ENCODE measurements around the gene ERCC1.

ERCC1 gene

GRCh38 chr19:45404557-45405434, 18.9 kb downstream of the ERCC1 start, which contains the start of gene PPP1R13L:
Gene PPP1R13L (minus strand): TSS chr19:45405069. CDS start chr19:45398318, 6,751 bp downstream.
- DNase-seq = no peak

DNA sequence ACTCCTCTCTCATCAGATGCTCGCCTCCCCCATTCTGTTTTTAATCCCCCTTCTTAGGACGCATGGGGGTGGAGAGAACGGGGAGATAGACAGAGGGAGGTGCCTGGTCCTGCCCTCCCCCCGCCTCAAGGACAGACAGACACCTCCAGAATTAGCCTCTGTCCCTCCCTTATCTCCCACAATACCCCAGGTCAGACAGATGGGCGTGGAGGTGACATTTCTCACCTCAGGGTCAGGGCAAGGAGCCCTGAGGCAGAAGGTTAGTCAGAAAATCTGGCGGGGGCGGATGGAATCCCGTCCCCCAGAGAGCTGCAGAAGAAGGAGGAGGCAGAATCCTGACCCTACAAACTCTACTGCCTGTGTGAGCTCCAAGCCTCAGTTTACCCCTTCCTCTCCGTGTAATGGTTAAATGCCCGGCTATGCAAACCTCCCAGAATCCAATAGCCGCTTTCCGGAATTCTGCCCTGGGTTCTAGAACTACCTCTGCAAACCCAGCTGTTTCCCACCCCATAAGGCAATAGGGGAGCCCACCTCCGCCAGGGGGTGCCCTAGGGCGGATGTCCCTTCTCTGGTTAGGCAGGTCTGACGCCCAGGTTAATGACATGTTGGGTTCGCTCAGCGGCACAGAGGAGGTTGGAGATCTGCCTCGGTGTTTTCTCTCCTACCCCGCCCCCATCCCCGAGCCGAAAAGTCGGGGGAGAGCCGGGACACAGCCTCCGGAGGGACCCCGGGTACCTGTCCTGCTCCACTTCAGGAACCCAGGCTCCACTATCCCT, 19.7 kb downstream of the ERCC1 start:
- no peak for DNase-seq

DNA sequence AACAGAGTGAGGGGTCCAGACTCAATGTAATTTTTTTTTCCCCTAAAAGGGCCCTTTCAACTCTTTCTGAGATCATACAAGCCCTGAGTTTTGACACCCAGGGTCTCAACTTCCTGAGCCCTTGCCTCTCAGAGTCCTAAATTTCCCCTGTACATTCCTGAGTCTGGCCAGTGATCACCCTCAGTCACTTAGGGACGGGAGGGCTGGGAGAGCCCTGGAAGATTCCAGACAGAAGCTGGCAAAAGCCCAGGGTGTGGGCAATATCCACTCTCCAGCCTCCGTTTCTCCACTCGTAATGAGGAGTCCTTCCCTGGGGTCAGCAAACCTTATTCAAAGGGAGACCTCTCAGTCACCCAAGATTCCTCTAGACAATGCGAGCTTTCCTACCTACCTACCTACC, 20.4 kb downstream of the ERCC1 start:
- no peak for DNase-seq

GRCh38 chr19:45402298-45403061, 21.2 kb downstream of the ERCC1 start:
- DNase-seq = no peak

GRCh38 chr19:45401815-45402214, 21.9 kb downstream of the ERCC1 start:
- DNase-seq = no peak

- DNase-seq = no peak
These were observed 23.5 kb downstream of the ERCC1 start for GRCh38 chr19:45400192-45400591.

DNA sequence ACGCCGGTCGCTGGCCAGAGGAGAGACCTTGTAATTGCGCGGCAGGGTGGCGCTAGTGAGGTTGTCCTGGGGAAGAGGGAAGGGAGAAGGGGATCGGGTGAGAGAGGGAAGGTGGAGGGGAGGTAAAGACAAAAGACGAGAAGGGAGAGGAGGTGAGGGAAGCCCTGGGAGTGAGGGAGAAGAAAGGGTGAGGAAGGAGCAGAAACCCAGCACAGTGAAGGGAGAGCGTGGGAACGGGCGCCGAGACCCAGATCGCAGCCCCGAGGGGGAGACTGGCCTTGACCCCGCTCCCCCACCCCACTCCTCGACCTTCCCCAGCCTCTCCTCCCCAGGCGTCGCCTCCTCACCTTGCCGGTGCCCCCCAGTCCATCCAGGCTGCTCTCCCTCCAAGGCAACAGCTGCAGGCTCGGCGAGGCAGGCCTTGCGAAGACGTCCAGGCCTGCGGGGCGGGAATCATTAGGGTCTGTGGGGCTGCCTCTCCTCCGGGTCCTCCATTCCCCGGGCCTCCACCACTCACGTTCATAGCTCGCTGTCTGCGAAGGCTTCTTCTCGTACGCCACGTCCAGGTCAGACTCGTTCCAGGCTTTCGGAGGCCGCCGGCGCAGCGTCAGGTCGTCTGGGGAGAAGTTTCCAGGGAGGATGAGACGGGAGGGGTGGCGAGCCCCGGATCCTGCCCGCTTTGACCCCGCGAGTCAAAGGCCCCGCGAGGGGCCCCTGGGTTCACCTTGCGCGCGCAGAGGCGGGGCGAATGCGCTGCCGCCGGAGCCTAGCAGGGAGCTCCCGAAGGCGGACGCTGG, 27.7 kb downstream of the ERCC1 start:
- DNase-seq = no peak

DNA sequence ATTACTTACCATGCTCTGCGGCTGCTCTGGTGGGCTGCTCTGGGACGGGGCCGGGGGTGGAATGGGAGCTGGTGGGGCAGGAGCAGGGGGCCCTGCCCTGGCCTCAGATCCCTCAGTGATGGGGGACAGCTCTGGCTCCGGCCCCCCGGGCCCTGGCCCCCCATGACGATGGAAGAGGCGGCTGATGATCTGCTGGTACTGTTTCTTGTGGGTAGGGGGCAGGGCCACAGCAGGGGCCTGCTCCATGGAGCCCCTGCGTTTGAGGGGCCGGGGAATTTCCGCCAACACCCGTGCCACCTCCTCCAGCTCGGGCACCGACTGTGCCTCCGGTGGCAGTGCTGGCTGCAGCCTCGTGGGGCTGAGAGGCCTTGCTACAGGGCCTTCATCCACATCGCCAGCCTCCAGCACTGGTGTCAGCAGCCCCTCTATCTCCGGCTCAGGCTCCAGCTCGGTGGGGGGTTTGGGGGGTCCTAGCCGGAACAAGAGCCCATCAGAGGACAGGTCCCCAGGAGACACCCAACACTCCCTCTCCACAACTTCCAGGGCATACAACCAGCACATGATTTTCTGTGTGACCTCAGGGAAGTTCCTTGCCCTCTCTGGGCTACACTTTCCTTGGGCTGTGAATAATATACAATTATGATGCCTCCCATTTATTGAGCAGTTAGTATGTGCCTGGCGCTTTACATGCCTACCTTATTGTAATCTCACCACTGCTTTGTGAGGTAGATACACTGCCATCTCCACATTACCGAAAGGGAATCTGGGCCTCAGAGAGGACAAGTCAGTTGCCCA, 31.6 kb downstream of the ERCC1 start:
- no peak for DNase-seq

- no peak for DNase-seq
These were observed 32.4 kb downstream of the ERCC1 start for GRCh38 chr19:45391346-45391745.

GRCh38 chr19:45385392-45386221, 38.1 kb downstream of the ERCC1 start:
- DNase-seq = no peak

- no peak for DNase-seq
These were observed 41.3 kb downstream of the ERCC1 start for GRCh38 chr19:45382426-45382825.

GRCh38 chr19:45380107-45380506, 43.6 kb downstream of the ERCC1 start:
- no peak for DNase-seq

DNA sequence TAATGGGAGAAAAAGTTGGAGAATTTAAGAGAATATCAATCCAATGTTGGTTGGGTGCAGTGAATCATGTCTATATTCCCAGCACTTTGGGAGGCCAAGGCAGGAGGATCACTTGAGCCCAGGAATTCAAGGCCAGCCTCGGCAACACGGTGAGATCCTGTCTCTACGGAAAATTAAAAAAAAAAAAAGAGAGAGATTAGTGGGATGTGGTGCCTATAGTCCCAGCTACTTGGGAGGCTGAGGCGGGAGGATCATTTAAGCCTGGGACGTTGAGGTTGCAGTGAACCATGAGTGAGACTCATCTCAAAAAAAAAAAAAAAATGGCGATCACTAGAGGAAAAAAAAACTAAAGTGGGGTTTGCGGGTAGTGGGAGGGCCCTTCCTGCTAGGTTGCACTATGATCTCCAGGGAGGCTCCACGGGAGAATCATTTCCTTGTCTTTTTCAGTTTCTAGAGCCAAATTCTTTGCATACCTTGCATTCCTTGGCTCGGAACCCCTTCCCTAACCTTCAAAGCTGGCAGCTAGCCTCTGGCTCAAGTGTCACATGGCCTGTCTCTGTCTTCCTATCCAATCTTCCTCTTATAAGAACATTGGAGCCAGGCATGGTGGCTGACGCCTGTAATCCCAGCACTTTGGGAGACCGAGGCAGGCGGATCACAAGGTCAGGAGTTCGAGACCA, 47.5 kb downstream of the ERCC1 start:
- no peak for DNase-seq

DNA sequence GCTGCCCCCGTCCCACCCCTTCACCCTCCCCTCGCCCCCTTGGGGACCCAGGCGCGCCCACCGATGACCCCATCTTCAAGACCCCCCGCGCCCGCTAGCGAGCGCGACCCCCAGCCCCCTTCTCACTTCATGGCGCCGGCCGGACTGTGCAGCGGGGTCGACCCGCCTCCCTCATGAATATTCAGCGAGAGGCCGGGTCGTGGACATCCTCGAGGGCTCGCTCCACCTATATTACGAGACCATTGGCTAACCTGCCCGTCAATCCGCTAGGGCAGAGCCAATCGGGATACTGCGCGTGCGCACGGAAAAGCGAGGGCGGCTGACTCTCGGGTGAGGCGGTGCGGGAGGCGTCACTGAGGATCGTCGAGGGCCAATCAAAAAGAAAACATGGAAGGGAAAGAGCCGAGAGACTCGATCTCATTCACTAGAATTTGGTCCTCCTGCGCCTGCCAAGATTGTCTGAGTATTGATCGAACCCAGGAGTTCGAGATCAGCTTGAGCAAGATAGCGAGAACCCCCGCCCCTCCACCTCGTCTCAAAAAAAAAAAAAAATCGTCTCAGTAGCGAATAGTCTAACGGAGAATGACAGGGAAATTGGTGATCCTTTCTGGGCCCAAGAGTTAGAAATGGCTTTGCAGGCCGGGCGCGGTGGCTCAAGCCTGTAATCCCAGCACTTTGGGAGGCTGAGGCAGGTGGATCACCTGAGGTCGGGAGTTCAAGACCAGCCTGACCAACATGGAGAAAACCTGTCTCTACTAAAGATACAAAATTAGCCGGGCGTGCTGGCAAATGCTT, 53.1 kb downstream of the ERCC1 start, which contains the start of gene ERCC2:
Gene ERCC2 (minus strand): TSS at position 164 of the 795 bp plus-strand sequence. CDS start 33 bp downstream, at position 131.
- DNase-seq = peak; percentile 100

GRCh38 chr19:45368737-45369340, 54.9 kb downstream of the ERCC1 start:
- no peak for DNase-seq

GRCh38 chr19:45368127-45368526, 55.6 kb downstream of the ERCC1 start:
- no peak for DNase-seq

DNA sequence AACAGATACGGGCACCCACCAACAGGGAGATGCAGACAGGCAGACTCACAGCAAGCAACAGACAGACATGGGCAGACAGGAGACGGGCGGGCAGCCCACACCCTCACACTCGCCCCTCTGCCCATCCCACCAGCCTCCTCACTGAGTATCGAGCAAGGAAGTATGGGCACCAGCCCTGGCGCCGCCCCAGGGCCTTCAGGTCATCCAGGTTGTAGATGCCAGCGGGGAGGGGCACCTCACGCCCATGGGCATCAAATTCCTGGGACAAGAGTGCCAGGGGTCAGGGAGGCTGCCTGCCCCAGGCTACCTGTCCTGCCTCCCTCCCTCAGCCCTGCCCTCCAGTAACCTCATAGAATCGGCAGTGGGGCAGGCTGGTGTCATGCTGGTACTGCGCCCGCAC, 59.0 kb downstream of the ERCC1 start:
- DNase-seq = no peak

DNA sequence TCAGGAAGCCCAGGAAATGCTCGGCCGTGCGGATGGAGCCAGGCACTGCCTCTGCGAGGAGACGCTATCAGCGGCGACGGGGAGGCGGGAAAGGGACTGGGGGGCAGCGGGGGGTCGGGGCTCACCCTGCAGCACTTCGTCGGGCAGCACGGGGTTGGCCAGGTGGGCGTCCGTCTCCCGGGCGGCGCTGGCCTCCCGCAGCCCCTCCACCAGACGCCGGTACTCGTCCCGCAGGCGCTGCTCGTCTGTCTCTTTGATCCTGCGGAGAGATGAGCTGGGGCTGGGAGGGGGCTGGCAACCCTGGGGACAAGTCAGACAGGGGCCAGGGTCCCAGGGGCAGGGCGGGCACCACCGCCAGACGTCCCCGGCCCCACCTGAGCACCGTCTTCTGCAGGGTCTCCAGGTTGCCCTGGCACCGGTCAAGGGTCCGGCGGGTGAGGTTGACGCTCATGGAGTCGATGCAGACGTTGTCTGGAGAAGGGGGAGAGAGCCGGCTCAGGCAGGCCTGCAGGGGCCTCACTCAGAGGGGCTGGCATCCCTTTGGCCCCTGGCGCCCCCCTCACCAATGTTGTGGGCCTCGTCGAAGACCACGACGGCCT, 59.8 kb downstream of the ERCC1 start:
- no peak for DNase-seq

All from right forelimb (tissue), 1 donor.